Midbrain (tissue), 1 donor: ENCODE measurements around the gene DDX25.
A peak's percentile ranks its signal among the peaks of the same experiment; 100 is the strongest.
"Not testable (repeated sequence)": the region's sequence is repeated elsewhere in the genome, so short reads cannot be mapped to it uniquely, and the experiment has no call there.

Experiments
- DNase-seq: peaks from one replicate; lab custom pipeline; 2025; lab: John Stamatoyannopoulos, UW

Gene DDX25

DNA sequence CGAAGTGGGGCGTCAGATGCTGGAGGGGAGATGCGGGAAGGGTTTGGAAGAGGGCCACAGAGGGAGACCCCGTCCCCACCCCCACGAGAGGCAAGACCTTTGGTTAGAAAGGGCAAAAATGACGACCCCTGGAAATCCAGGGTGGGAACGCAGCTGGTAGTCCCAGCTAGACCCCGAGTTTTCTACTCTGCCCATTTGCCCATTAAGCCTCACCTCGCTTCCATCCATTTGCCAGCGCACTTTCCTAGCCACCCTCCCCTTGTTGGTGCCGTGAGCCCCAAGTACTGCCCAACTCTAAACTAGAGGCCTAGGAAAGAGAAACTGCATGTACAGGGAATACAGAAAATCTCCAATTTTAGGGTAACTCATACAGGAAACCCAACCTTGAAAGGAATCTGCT lies 370 bp downstream of the DDX25 start:
- DNase-seq = no peak

DNA sequence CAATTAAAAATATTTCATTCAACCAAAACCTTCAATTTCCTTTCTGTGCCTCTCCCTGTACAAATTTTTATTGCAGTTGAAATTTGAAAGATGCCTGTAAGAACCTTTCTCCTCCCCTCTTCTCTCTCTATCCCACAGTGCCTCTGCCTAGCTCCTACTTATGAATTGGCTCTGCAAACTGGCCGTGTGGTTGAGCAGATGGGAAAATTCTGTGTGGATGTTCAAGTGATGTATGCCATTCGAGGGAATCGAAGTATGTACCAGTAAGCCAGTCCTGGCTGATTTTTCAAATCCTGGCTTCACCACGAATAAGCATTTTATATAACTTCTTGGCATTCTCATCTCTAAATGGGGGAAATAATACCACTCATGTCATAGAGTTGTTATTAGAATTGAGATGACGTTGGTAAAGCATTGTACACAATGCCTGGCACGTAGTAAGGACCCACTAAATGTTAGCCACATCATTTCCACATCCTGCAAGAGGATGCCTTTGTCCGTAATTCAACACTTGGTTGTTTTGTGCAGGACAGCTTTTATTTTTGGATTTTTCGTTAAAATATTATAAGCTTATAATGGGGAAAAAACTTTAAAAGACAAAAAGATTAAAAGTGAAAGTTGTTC lies 6.0 kb downstream of the DDX25 start:
- DNase-seq = no peak

DNA sequence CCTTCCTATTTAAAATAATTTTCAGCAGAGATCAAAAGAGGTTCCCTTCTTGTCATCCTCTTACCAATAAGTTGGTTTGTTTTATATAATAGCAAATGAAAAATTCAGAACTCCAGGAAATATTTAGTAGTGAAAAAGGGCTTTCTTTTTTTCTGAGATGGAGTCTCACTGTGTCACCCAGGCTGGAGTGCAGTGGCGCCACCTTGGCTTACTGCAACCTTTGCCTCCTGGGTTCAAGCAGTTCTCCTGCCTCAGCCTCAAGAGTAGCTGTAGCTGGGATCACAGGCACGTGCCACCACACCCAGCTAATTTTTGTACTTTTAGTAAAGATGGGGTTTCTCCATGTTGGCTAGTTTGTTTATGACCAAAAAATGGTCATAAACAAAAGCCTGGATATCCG lies 10.3 kb downstream of the DDX25 start:
- not testable (repeated sequence) for DNase-seq

DNA sequence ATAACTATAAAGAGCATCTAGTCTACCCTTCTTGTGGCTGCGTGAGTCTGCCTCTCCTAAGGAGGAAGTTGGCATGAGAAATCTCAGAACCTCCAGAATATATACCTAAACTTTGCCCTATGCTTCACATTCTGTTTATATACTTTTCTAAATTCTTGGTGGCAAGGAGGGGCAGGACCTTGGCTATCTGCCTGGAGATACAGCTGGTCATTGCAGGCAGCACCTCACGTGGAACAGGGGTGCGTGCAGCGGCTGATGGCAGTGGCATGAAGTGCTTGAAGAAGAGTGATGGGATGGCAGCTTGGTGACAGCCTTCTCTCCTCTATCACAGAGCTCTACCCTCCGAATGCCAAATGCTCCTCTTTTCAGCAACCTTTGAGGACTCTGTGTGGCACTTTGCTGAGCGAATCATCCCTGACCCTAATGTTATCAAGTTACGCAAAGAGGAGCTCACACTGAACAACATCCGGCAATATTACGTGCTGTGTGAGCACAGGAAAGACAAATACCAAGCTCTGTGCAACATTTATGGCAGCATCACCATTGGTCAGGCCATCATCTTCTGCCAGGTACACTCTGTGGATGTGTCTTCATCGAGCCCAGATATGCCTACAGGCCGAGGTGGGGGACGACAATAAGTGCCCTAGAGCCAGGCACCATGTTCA lies 12.5 kb downstream of the DDX25 start:
- no peak for DNase-seq

DNA sequence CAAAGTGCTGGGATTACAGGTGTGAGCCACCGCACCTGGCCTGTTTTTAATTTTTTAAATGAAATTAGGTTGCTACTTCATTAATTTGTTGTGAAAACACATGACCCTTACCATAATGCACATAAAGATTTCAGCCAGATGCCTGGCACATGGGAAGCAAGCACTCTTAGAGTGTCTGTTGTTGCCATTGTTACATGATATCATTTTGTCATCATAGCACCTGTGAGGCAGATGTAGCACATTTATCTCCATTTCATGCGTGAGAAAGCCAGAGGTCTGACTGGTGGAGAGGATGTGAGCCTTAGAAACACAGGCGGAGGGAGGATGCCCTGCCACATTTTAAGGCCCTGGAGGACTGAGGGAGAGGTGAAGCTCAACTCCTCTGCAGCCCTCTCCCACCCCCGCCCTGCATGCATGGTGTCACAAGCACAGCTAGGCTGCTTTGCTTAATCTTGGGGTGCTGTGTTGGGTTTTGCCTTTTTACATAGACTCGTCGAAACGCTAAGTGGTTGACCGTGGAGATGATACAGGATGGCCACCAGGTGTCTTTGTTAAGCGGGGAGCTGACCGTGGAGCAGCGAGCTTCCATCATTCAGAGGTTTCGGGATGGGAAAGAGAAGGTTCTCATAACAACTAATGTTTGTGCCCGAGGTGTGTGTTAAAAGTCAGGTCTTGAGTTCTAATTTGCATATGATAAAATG lies 14.0 kb downstream of the DDX25 start:
- no peak for DNase-seq

DNA sequence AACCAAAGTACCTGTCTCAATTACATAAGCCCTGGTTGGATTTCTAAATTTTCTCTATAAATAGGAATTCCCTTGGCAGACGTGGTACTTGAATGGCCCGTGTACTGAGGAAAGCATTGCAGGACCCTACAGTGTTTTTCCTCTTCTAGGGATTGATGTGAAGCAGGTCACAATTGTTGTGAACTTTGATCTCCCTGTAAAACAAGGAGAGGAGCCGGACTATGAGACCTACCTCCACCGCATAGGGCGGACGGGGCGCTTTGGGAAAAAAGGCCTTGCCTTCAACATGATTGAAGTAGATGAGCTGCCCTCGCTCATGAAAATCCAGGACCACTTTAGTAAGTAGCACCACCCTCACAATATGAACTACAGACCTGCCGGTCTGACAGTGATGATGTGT lies 16.7 kb downstream of the DDX25 start:
- DNase-seq = no peak

DNA sequence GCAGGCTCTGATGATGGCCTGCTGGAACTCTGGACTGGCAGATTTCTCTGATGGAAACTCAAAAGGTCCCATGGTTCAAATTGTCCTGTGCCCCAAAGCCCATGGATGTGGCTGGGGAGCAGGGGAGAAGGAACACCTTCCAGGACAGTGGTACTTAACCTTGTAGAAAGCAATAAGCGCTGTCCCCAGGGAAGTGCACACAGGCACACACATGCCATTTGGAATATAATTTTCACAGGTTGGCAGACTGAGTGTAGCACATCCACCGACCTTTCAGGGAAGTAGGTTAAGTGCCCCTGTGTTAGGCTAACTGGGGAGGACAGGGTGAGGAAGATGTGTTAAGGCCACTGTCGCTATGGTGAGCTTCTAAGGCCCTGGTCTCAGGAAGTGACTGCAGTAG lies 17.8 kb downstream of the DDX25 start:
- no peak for DNase-seq

DNA sequence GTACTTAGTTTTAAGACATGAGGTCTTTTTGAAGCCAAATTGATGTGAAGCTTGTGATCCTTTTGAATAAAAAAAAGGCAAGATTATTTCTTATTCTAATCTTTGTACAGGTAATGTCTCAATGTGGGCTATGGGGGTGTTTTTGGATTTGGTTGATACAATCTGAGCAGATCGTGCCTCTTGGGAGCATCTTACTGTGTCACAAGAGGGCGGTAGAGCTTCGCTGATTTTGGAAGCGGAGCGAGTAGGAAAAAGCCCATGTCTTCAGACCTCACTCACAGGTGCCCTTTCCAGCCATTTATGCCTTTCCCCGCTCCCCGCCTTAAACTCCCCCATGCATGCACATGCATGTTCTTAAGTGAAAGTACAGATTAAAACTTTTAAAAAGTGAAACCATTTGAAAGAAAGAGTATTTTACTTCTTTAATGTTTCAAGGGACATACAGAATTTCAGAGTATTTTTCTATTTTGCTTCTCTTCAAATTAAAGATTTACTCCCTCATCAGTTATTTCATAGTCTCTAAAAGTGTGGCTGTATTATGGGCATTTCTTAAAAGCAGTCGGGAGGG lies 18.8 kb downstream of the DDX25 start:
- peak; percentile 71 for DNase-seq

DNA sequence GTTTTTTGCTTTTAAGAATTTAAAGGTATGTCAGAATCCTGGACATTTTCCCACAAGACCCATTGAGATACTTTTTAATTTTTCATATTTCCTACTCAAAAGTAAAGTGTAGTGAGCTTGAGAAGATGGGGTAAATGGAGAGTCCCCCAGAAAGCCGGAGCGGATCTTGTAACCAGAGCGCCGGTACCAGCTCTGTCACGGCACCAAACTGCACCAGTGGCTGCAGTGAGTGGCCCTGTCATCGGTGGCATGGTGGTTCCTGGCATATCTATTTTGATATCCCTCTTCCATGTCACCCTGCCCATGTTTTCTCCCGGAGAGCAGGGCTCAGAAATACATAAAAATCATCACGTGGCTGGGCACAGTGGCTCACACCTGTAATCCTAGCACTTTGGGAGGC lies 19.3 kb downstream of the DDX25 start:
- no peak for DNase-seq

DNA sequence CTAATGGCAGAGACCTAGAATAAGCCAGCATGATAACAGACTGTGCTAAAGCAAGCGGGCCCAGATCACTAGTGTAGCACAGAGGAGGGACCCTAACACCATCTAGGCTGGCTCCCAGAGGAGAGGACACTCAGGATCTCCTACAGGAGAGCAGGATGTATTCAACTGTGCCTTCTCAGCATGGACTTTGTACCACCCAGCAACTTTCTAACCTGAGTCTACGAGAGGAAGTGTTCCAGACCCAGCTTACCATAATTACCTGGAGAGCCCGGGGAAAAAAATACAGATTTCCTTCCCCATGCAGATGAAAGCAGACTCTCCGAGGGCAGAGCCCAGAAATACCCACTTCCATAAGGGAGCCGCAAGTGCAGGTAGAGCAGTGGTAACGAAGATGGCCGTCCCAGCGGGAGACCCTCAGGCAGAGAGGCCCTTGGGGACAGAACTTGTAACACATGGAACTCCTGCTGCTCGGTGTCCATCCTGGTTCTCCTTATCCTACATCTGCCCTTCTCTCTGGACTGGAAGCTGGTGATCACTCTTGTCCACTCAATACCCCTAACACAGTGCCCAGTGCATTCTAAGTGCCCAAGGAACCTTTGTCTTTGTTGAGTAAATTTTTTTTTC lies 20.2 kb downstream of the DDX25 start:
- DNase-seq = no peak

DNA sequence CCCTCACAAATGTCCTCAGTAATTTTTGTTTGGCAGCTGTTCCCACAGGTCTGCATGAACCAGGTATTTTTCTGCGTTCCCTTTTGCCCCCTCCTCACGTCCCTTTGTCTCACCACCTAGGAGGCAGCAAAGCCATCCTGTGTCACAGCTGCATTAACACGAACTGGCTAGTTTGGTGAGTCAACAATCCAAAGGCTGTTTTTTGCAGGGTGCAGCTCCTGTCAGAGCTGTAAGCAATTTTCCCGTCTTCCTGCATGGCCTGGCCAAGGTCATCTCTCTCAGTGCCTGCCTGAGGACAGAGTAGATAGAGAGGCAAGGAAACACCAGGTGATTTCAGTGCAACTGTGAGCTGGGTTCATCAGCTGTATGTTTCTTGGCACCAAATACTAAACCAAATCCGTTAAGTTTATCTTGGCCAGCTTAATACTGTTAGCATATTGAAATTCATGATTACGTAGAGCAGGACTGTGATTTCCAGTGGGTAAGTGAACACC lies 21.0 kb downstream of the DDX25 start:
- DNase-seq = no peak

DNA sequence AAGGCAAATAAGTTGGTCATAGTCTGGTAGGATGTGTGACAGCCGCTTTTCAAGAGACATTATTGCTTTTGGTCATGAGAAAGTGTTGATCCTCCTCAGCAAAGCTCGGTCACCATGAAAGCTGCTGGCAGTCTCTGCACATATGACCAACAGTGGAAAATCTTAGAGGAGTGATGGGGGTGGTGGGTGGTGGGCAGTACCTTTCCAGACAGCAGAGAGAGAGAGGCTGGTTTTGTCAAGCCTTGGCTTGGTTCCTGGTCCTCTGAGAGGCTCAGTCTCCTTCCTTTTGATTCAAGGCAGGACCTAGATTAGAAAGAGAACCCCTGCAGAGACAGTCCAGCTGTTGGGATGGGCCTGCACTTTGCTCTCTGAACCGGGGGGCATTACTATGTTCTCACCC lies 21.5 kb downstream of the DDX25 start:
- no peak for DNase-seq

DNA sequence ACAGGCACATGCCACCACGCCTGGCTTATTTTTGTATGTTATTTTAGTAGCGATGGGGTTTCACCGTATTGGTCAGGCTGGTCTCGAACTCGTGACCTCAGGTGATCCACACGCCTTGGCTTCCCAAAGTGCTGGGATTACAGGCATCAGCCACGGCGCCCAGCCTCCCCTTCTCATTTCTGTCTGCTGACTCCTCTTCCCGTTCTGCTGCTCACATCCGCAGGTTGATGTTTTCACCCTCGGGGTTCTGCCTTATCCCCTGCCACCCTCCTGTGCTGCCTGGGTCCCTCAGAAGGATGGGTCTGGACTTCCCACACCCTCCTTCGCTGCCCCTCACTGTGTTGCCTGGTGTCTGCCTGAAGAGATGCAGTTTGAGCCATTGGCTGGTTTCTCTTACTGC lies 22.4 kb downstream of the DDX25 start:
- DNase-seq = no peak

DNA sequence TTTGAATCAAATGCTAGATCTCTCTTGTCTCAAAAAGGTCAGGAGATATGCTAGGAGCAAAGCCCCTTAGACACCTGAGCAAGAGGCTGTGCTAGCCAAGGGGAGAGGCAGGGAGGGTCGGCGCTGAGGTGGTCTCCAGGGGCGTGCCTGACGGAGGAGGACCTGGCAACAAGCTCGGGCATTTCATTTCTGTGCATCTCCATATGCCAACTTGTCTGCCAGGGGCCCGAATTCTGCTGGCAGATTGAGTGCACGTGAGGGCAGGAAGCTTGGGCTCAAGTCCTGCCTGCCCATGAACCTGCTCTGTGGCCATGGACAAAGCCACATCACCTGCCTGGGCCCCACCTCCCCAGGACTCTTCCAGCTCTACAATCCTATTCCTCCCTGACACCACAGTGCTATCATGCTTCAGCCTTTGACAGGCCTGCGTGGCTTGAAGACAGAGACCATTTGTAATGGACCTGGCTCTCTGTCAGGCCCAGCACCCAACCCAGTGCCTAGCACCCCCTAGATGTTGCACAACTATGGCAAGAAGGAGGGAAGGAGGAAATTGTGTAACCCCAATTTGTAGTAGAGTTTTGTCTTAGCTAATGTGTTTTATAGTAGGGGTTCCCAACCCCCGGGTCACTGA lies 25.3 kb downstream of the DDX25 start:
- peak; percentile 6 for DNase-seq

DNA sequence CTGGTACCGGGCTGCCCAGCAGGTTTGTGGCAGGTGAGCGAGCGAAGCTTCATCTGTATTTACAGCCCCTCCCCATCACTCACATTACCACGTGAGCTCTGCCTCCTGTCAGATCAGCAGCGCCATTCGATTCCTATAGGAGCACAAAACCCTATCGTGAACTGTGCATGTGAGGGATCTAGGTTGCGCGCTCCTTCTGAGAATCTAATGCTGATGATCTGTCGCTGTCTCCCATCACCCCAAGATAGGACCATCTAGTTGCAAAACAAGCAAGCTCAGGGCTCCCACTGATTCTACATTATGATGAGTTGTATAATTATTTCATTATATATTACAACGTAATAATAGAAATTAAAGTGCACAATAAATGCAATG lies 25.8 kb downstream of the DDX25 start:
- no peak for DNase-seq

DNA sequence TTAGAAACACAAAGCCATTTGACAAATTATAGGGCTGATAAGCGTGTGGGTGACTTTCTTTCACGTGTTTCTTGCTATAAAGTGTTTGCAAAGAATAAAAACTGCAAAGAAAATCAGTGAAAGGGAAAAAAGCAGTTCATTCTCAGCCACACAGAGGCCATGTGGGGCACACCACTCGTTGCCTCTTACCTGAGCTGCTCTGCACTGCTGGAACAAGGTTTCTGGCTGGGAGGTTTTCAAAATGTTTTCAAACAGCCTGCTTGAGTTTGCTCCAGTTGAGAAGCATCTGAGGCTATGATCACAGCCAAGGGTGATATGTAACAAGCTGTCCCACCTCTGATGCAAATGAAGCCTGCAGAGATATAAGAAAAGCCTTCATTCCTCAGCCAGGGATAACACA lies 26.8 kb downstream of the DDX25 start:
- no peak for DNase-seq

DNA sequence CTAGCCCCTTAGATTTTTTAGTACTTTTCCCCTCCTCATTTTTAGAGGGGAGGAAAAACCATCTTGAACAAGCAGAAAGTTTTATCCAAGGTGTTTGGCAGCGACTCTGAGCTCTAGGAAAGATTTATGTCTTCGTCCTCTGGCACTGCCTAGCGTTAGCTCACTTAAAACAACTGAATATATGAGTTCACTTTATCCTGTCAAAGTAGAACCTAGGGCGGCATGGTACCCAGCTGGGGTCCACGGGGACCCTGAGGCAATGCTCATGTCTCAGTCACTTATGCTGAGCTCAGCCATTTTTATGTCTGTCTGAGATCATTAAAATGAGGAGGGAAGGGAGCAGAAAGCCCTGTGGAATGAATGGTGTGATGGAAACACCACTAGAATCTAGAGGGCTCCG lies 27.4 kb downstream of the DDX25 start:
- DNase-seq = no peak

DNA sequence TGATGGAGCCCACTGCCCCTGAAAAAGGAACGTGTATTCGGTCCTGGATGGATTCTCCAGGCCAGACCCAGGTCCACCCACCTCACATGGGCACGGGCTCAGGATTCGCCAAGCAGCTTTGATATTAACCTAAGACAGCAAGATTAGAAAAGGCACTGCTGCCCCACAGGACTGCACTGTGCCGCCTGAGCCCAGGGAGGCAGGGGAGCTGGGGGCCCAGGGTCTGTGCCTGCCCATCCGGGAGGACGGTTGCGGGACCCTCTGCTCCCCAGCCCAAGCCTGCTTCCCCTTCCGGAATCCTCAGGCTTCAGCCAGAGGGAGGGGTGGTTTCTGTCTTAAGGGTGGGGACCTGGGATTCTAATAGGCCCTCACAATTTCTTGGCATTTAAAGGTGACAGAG lies 28.0 kb downstream of the DDX25 start:
- DNase-seq = no peak

DNA sequence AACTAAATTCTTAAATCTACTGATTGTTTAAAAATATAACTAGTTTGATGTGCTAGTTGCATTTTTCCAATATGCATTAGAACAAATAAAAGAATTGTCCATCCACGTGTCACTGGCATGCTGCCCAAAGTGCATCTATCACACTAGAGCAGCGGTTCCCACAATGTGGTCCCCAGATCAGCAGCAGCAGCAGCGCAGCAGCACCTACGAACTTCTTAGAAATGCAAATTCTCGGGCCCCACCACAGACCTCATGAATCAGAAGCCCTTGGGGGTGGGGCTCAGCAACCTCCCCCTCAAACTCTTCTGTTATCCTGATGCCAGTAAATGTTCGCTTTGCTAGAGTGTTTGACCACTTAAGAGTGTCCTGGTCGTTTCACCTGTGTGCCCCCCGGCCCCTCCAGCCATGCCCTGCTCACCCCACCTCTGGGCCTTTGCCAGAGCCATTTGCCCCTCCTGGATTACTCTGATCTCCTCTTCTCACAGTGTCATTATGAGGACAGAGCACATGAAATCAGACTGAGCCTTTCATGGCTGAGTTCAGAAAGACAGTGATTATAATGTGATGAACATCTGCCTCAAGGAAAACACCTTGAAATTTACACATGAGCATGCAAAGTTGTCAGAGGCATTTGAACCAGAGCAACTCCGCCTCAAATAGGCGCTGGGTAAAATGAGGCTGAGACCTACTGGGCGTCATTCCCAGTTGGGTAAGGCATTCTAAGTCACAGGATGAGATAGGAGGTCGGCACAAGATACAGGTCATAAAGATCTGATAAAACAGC lies 28.9 kb downstream of the DDX25 start:
- no peak for DNase-seq

DNA sequence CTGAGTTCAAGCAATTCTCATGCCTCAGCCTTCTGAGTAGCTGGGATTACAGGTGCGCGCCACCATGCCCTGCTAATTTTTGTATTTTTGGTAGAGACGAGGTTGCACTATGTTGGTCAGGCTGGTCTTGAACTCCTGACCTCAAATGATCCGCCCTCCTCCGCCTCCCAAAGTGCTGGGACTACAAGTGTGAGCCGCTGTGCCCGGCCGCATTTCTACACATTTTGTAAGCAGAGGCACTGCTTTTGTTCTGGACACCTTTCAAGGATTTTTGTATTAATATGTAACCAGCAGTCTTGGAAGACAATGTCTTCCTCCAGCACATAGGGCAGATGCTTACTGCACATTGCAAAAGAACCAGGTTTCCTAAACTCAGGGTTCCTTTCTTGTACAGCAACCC lies 30.2 kb downstream of the DDX25 start:
- DNase-seq = no peak

DNA sequence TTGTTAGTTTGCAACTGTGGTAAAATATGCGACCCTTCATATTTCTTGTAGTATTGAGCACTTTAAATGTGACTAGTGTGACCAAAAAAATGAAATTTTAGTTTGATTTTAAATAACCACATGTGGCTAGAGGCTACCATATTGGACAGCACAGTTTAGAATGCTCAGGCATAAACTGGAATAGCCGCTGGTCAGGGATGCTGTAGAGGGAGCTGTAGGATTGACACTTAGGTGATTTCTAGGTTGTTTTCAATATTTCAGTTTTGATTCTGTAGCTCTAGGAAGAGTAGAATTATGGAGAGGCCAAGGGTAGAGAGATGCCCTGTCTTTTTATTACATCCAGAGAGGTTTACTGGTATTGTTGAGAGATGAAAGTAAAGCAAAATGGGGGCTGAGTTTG lies 30.7 kb downstream of the DDX25 start:
- DNase-seq = no peak
